Activated CD8-positive, alpha-beta memory T cell treated with anti-CD3 and anti-CD28 coated beads for 4 hours (primary cell): ENCODE results near the gene TRIM28.

Experiments
- DNase-seq, 2 donors: peaks; one replicate each; pipeline ENCODE4 v3.0.0-alpha.2; 2020; ENCODE audit warnings: low read depth in 2 of 2

The TRIM28 gene

GRCh38 chr19:58548859-58549663 is 5.2 kb downstream of the TRIM28 start:
- no peak for DNase-seq

- DNase-seq: no peak
These were observed 5.9 kb downstream of the TRIM28 start for GRCh38 chr19:58549664-58550361.

DNA sequence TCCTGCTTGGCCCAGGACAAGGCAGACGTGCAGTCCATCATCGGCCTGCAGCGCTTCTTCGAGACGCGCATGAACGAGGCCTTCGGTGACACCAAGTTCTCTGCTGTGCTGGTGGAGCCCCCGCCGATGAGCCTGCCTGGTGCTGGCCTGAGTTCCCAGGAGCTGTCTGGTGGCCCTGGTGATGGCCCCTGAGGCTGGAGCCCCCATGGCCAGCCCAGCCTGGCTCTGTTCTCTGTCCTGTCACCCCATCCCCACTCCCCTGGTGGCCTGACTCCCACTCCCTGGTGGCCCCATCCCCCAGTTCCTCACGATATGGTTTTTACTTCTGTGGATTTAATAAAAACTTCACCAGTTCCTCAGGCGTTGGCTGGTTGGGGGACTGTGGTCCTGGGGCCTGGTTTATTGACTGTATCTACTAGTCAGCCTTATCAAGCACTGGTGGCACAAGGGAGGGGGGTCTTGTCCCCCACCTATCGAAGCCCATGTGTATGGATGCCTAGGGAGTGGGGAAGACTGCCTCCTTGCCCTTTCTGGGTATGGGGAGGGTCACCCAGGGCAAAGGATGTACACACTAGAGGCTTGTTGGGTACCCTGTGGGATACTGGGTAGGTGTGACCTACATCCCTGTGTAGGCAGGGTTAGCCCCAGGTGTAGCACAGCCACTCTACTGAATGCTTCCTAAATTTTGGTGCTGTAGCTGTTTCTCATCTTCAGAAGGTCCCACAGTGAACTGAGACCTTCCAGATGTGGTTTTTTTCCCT is 6.7 kb downstream of the TRIM28 start:
- DNase-seq: no peak

DNA sequence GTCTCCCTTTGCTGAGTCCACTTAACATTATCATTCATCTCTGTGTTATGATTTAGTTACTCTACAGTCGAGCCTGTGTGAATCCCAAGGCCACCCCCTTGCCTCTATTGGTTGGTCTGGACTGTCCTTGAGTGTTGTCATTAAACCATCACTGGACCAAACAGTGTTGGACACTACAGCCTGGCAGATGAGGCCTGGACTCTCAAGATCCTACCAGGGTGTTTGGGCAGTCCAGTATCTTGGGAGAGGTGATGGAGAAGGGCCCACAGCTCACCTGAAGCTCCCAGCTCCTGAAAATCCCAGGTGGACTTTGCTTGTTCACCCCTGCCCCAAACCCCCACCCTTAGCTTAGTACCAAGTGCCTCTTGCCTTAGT is 7.2 kb downstream of the TRIM28 start:
- no peak for DNase-seq

- no peak for DNase-seq
These were observed 8.0 kb downstream of the TRIM28 start for GRCh38 chr19:58551577-58552471.

DNA sequence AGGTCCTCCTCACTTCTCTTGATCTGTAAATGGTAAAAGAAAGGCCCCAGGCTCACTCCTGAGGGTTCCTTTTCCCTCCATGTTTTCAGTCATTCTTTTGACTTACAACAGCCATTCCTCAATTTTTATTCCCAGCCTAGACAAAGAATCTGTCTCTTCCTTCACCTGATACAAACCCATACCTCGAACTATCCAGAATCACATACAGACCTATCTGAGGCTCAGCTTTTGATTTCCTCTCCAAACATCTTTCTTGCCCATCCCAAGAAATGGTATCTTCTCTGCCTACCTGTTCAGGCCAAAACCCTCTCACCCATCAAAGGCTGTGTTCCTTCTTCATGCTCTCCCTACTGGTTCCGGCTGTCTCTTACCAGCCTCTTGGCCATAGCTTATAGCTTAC is 8.8 kb downstream of the TRIM28 start:
- no peak for DNase-seq

DNA sequence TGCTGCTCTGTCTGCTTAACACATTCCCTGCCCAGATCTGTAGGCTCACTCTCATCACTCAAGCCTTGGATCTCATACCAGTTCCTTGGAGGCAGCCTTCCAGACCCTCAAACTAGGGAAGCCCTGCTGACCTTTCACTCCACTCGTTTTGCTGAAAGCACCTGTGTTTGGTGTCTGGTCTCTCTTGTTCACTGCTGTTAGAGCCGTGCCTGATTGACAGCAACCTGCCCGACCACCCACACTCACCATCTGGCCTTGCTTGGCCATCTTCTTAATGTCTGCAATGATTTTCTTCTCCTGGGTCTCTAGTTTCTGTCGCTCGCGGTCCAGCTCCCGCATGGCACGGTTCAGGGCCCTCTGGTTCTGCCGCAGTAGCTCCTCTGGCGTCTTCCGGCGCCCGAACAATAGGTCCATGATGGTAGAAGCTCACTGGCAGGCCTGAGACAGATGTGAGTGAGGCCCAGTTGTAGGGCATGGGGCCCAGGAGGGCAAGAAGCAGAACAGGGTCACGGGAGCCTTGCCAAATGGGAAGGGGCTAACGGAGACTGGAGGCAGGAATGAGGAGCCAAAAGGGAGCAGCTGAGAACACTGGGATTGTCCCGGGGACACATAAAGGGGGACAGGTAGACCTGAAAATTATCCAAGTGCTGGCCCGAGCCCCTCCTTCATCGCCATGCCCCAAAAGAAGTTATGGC is 10.1 kb downstream of the TRIM28 start:
- no peak for DNase-seq

- peak; percentile 95 to 98 for DNase-seq
These were observed 10.9 kb downstream of the TRIM28 start, which contains the start of gene CHMP2A for GRCh38 chr19:58554494-58555368. Gene CHMP2A (minus strand): TSS chr19:58555105. CDS start chr19:58554212, 893 bp downstream.

GRCh38 chr19:58555369-58555885 is 11.6 kb downstream of the TRIM28 start:
- no peak for DNase-seq

DNA sequence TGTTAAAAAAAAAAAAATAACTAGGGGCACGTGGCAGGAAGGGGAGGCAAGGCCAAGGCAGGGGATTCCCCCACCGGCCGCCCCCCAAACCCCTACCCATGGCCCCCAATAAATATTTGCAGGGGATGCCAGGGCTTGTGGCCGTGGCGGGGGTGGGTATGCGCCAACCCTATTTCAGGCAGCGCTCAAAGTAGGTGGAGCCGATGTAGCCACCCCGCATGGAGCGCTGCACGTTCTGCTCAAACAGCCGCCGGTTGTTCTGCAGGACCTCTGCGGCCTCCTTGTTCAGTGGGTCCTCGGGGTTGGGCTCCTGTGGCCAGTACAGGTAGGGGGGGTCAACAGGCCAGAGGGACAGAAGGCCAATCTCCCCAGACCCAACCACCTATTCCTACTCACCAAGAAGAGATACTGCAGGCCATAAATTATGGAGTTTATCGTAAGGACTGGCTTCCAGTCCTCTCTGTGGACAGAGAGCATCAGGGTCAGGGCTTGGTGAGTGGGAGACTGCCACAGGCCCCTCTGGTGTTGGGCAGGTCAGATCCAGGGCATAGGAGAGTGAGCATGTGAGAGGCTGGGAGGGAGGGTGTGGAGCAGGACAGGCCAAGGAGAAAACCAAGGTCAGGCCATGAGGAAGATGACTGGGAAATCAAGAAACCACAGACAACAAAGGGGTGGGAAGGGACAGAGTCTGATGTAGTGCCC is 12.2 kb downstream of the TRIM28 start:
- no peak for DNase-seq

GRCh38 chr19:58556622-58557220 is 12.9 kb downstream of the TRIM28 start:
- no peak for DNase-seq

GRCh38 chr19:58557221-58558065 is 13.6 kb downstream of the TRIM28 start:
- no peak for DNase-seq

DNA sequence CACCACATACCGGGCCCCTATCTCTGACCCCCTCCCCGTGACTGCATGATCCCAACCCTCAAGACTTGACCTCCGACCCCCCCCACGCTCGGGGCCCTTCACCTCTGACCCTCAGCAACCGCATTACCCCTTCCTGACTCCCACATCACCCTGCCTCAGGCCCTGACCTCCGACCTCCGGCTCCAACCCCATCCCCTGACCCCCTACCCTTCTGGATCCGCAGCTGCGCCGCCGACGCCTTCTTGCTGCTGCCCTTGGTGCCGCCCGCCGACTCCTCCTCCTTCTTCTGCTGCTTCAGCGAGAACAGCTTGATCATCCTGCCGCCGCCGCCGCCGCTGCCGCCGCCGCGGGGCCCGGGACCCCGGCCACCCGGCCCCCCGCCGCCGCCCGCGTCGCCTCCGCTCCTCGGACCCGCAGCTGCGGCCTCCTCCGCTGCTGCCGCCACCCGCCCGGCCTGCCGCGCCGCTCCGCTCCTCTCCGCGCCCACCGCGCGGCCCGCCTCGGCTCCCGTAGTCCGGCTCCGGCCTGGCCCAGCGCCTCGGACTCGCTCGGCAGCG is 14.3 kb downstream of the TRIM28 start, which contains the start of gene UBE2M:
UBE2M (minus strand) TSS at position 546 of the 557 bp plus-strand sequence; CDS start at position 316, 230 bp downstream.
- no peak for DNase-seq

GRCh38 chr19:58558623-58559274 is 14.9 kb downstream of the TRIM28 start:
- peak; percentile 98 to 99 for DNase-seq

DNA sequence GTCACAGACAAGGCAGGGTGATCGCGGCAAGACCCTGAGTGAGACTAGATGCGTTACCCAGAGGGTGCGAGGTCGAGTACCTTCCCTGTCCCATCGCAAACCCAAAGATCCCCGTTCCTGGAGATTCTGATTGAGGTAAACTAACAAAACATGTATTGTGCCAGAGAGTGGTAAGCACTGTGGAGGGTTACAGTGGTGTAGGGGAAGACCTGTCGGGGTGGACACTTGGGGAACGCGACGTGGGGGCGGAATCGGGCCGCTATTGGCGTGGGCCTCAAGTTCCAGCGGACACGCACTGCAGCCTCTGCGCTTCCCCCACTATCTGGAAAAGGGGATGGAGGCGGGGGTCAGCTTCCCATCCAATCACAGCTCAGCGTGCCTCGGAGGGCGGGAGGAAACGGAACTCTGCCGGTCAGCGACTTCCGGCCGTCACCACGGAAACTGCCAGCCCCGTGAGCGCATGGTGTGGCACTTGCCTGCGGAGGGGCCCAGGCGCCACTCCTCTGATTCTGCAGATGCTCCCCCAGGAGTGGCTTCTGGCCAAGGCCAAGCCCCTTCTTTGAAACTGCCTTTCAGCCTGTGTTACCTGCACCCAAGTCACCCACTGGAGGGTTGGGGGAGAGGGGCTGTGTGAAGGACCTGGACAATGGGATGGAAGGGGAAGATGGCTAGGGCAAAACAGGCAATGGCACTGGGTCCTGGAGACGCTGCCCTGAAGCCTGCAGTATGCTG is 15.6 kb downstream of the TRIM28 start:
- peak in 1 of 2 donors; percentile 43 for DNase-seq
